Stimulated activated CD4-positive, alpha-beta T cell treated with anti-CD3 and anti-CD28 coated beads, Interleukin-2, amount 100 ng/mL, for 4 hours (primary cell): Measurements from ENCODE around the gene FANK1.
"Not testable (repeated sequence)": the region's sequence is repeated elsewhere in the genome, so short reads cannot be mapped to it uniquely, and the experiment has no call there.

Source experiments
- DNase-seq: peaks from one replicate; pipeline ENCODE4 v3.0.0-alpha.2; 2020; ENCODE audit warnings: low read depth

The FANK1 gene

DNA sequence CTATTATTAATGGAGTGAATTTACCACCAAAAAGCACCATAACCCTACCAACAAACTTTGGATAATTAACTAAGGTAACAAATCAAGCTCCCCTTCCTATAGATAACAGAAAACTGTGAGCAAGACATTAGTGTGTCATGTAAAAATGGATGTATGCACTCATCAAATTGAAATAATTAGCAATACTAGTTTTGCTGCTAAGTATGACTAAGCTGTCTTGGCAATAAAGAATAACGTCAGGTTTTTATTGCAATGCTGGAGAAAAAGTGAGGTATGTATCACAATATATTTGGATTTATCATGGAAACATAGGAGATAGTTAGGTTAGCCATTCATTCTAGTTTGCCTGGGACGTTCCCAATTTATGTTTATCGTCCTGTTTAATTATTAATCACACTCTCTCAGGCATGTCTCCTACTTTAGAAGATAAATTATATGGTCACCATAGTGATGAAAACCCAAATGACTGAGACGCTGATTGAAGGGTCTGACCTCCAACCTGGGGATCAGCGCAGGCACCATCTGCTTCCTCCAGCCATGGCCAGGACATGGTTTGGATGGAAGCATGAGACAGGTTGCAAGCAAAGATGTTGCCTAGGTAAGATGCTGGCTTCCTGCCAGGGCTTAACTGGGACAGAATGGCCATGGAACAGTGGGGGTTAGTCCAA is 125.6 kb downstream of the FANK1 start:
- DNase-seq = no peak

DNA sequence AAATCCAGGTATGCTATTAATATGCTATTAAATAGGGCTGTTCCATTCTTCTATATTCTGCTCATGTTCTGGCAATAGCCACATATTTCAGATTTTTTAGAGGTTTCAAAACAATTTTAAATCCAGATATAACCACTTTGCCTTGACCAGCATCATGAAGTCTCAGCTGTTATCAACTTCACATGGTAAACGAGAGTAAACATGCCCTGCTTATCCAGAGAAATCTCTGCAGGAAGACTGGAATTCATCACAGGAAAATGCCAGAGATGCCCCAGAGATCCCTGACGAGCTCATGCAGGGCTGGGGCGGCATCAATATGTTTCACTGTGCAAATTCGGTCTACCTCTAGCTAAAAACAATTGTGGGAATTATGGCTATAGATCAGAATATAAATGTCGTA is 126.5 kb downstream of the FANK1 start:
- no peak for DNase-seq

DNA sequence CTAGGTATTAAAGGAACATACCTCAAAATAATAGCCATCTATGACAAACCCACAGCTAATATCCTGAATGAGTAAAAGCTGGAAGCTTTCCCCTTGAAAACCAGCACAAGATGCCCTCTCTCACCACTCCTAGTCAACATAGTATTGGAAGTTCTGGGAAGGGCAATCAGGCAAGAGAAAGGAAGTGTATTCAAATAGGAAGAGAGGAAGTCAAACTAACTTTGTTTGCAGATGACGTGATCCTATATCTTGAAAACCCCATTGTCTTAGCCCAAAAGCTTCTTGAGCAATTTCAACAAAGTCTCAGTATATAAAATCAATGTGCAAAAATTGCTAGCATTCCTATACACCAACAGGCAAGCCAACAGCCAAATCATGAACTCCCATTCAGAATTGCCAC is 131.3 kb downstream of the FANK1 start:
- DNase-seq = no peak

DNA sequence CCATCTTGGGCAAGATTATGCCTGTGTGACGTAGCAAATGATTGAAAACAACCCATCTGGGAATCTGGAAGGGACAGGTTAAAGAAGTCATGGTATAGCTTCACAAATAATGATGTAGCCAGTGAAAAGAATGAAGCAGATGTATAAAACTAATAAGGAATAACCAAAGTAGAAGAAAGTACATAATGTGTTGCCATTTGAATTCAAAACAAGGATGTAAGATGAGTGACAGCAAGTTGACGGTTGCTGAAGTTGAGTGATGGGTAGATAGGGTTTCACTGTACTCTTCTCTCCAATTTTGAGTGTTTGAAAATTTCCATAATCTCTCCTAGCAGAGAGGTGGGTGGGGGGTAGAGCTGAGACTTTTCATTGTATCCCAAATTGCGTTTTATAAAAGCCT is 133.6 kb downstream of the FANK1 start:
- no peak for DNase-seq

DNA sequence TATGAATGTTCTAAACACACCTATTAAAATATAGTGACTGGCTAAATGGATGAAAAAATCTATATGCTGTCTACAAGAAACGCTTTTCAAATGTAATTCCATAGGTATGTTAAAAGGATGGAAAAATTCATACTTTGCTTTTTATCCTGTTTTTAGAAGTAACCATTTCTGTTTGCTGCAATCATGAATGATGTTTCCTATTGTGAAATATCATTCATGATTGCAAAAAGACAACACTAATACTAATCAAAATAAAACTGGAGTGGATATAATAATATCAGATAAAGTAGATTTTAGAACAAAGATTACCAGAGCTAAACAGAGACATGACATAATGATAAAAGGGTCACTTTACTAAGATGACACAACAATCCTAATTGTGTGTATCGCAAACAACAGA is 138.2 kb downstream of the FANK1 start:
- no peak for DNase-seq

DNA sequence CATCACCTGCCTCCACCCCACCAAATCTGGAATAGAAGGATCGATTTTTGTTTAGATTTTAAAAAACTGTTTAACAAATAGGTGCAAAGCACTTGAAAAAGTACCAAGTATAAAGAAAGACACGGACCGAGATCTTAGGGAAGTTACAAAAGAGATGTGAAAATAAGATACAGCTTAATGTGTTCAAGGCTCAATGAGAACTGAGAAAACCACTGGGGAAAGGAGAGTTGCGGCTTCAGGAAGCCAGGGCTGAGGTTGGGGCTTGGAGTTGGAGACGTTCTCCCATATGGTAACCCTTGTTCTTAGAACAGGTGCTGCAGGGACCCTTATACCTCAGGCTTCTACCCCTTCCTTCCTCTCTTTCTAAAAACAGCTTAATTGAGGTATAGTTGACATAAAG is 140.2 kb downstream of the FANK1 start:
- DNase-seq = no peak

DNA sequence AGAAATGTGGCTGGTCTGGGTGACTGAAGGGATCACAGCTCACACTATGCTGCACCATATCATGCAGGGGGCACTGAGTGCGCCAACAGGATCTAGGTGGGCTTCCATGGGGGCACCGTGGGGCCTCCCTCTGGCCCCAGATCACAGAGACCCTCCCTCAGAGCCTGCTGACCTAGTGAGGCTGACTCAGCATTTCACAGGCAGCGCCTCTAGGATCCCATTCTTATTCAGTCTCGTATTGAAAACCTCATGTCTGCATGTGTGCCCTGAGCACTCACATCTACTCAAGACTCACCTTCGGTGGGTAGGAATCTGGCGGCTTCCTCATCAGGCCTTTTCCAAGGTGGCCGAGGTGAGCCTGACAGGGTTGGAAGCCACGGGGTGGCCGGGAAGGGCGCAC is 141.6 kb downstream of the FANK1 start:
- no peak for DNase-seq

DNA sequence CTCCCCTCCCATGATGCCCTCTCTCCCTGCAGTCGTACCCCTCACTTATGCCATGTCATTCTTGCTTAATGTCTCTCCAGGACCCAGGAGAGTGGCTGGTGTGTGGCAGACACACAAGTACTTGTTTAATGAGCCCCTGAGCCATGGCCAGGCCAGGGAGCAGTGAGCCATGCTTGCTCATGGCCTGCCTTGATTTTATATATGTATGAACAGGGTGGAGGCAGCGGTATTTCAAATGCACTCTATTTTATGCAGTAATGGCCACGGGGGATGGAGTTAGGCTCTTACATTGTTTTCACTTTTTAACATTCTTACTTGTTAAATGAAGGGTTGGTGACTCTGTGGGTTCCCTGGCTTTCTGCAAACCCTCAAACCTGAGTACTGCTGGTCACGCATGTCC is 144.8 kb downstream of the FANK1 start:
- no peak for DNase-seq

DNA sequence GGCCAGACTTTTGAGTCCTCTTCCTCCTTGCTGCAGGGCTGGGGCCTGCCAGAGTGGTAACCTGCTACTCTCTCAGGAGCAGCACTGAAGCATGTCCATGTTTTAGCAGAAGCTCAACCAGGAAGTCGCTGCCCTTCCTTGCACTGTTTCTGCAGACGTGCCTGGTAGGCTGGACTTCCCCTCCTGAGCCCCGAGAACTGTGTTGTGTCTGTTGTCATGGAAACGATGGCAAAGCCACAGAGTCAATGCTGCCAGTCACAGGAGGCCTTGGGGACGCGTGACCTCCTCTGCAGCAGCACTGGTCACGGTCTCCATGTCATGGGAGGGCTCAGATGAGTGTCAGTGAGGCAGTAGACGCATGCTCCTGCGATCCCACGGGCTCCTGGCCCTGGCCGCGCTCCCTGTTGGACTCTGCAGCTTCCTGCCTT is 145.5 kb downstream of the FANK1 start:
- DNase-seq = peak; percentile 44

DNA sequence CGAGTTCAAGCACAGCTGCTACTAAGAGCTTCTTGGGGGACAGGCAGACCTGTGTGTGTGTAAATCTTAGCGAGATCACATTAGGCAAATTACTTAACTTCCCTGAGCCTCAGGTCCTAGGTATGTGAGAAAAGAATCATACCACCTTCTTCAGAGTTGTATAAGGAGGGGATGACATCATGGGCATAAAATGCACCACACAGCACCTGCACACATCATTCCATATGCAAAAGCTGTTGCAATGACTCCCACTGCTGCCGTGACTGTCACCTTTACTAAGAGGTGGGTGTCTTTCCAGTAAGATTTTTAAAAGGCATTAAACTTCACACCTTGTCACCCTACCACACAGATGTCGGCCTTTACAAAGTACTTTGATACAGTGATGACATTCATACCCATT is 146.0 kb downstream of the FANK1 start:
- no peak for DNase-seq

DNA sequence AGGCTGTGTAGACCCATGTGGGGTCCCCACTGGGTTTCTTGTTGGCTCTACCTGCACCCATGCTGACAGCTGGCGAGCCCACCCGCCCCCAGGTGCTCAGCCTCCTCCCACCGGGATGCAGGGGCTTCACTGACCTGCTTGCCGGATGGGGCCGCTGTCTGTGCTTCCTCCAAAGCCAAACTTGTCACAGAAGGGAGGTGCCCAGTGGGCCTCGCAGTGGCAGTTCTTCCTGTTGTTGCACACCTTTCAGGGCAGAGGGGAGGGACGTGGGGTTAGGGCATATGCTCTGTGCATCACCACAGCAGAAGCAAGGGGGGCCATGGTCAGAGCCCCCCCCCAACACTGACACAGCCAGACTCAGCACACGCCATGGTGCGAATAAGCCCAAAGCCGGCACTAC is 146.5 kb downstream of the FANK1 start:
- DNase-seq = no peak

DNA sequence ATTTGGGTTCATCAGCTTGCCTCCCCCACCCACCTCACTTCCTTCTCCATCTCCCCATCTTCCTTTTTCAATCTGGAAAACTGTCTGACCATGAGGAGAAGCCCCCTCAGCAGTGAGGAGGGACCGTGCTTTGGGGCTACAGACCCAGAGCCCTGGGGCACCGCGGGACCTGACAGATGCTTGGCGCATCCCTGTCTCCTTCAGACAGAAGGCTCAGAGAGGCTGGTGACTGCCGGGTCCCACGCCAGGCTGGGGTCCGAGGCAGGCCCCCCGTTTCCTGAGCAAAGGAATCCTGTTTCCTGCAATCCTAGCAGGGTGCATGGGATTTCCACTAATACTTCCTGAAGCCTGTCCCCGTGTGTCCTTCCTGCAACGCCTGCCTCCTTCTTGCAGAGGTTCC is 147.0 kb downstream of the FANK1 start:
- DNase-seq = no peak

DNA sequence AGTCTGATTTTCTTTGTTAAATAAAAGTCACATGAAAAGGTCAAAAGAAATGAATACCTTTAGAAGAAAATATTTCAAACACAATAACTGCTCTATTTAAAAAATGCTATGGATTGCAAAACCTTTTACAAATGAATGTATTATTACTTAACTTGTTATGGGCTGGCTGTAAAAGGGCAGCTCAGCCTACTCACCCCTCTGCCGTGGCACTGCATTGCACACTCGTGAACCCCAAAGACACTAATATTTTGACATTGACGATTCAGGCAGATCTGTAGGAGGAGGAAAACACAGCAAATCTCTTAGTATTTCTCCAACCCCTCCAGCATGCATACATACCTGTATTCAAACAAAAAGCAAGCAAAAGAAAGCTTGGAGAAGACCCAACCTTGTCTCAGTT is 149.5 kb downstream of the FANK1 start:
- DNase-seq = no peak

DNA sequence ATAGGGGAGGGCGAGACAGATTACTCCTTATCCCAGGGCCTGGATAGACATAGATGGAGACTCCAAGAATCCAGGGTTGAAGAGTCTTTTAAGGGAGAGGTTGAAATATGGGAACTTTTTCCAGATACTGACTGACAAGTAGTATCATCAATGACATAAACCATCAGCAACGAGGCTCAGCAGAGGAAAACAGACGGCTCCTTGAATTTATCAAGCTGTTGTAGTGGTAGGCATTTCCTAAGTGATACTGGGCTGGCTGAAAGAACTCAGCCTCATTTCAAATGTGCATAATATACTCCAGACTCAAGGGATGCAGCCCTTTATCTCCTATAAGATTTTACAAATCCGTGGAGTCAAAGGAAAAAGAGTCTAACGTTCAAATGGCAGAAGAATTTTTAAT is 150.5 kb downstream of the FANK1 start:
- no peak for DNase-seq

DNA sequence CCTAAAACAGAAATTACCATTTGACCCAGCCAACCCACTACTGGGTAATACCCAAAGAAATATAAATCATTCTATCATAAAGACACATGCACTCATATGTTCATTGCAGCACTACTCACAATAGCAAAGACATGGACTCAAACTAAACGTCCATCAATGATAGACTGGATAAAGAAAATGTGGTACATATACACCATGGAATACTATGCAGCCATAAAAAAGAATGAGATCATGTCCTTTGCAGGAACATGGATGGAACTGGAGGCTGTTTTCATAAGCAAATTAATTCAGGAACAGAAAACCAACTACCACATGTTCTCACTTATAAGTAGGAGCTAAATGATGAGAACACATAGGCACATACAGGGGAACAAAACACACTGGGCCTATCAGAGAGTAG is 151.4 kb downstream of the FANK1 start:
- not testable (repeated sequence) for DNase-seq

DNA sequence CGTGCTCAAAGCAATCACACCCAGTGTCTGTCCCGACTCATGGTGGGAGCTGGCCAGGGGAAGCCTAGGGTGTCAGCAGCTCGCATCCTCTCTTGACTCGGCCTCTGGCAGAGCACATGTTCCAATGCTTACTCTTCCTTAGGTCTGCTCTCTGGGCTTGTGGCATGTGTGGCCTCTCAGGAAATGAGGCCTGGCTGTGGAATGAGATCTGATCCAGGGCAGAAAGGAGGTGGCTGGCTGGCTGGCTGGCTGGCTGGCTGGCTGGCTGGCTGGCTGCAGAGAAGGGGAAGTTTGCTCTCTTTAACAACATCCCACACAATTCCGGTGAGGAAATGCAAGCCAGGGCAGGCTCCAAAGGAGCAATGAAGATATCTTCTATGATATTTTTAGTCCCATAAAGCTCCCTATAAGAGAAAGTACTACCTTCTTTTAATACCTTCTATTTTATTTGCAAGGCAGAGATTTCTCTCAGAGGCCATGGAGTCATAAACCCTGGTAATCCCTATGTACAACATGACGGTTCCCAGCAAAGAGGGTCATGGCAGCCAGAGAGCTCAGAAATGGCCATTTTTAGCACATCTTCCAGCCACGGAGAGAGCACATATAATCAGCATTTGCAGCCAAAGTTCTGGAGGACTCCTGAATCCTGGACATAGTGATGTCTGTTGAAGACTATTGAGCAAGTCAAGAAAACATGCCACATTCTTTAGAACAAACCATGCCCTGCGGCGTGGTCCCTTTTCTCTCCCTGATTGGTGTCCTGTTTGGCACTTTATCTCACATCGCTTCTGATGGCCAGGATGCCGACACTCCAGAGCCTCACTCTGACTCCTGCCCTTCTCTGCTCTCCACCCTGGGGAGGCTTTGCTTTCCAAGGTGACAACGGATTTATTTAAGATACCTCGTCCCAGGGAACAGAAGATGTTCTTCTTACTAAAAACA is 153.7 kb downstream of the FANK1 start:
- no peak for DNase-seq

DNA sequence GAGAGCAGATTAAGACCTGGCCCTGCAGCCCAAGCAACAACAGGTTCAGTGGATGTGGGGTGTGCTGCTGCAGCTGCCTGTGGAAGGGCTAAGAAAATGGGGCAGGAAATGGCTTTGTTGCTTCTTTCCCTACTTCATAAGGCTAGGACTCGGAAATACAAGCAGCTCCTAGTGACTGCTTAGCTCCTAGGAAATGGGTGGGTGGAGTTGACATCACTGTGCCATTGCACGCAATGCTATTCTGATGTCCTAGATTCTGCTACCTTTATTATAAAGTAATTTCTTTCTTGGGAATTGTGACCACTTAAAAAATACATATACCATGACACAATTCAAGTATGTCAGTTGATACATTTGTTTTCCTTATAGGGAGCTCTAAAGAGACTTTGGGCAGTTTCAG is 155.8 kb downstream of the FANK1 start:
- DNase-seq = no peak

DNA sequence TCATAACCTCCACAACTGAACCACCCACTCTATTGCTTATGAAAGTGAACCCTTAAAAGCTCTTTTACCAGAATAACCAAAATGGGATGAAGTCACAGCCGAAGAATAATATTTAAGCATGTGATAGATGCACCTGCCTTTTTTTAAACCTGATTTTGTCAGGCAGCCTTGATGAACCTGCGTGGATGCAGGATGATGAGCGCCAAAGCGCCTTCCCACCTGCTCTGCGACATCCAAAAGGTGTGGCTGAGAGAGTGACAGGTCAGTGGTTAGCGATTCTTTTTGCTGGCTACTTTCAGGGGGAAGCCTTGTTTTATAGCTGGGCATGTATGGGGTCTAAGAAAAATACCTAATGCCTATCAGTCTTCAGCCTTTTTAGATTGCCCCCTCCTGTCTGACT is 157.8 kb downstream of the FANK1 start:
- DNase-seq = no peak

DNA sequence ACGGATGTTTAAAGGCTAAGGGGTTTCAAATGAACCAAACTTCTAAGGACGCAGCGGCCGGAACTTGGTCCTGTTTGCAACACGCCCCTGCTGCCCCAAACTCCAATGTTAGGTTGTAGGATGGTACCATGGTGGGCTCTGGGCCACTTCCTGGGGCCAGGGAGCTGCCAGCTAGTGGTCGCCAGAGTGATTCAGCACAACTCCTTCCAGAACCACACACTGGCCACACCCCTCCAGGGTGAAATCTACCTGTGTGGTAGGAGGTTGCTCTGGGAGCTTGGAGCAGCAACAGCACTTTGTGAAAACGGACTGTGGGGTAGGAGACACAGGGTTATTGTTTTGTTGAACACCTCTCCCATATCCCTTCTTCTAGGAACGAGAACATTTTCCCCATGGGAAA is 161.1 kb downstream of the FANK1 start:
- no peak for DNase-seq

DNA sequence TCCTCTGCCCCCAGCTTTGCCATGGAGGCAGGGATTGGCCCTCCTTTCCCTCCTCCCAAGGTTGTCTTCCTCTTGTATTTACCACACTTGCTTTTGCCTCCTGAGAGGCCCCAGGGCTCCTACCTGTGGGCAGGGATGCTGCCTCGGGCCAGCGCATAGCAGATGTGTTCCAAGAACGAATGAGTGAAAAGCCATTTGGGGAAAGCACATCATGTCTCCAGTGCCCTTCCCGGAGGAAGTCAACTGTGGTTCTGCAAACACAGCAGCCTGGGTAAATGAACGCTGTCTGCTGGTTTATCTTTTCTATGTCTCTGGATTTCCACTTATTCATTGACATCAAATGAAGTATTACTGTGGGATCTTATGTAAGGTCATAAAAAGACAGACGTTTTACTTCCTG is 161.7 kb downstream of the FANK1 start:
- DNase-seq = no peak

DNA sequence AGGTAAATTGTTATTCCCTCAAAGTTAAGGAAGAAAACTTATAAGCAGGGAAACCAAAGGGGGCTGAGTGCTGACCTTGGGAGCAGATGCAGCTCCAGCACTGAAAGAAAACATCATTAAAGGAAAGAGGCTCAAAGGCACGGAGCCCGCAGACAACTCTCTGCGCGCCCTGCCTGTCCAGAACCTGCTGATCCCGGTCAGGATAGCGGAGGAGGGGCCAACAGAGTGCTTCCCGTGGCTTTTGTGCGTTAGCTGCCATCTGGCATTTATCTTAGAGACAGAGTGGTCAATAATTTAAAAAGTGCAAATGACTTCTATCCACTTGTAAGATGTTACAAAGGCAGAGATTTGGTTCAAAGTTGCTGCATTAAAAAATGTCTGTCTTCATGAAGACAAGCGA is 162.1 kb downstream of the FANK1 start:
- no peak for DNase-seq
